ENCODE results near the gene UNKL. TPM values are rescaled to one million over a fixed set of nuclear protein-coding genes. Genes with fewer than 3 reads are reported as not detected.

The UNKL gene
- total RNA-seq, 1 donor from 2014 or later, result 13.4 TPM

GRCh38 chr16:1436731-1437355 lies 22.3 kb upstream of the UNKL start:
- DNase-seq, result no peak
- no peak overlapping the region for H3K4me3 ChIP-seq
- no peaks in the 10 kb centered on the region for H3K27me3 ChIP-seq (ENCODE audit: low read depth)
- no peaks in the 10 kb centered on the region for H3K36me3 ChIP-seq
- TF ChIP-seq CTCF (IDR thresholded peaks at IDR 0.05; ENCODE audit: borderline replicate concordance), result no peak
- peaks cover 2% of the 10 kb centered on the region for H3K4me1 ChIP-seq
- H3K27ac ChIP-seq (replicated peaks), result no peak overlapping the region
- intact Hi-C loops (cut with micrococcal nuclease), result no loop called here
- H3K9me3 ChIP-seq (replicated peaks), result no peaks in the 10 kb centered on the region

- no peak overlapping the region for H3K4me3 ChIP-seq
- peaks cover 5% of the 10 kb centered on the region for H3K4me1 ChIP-seq
- intact Hi-C loops (cut with micrococcal nuclease), result no loop called here
- H3K36me3 ChIP-seq, result no peaks in the 10 kb centered on the region
- no peaks in the 10 kb centered on the region for H3K9me3 ChIP-seq (replicated peaks)
- no peak for TF ChIP-seq CTCF (IDR thresholded peaks at IDR 0.05; ENCODE audit: borderline replicate concordance)
- H3K27ac ChIP-seq (replicated peaks), result no peak overlapping the region
- DNase-seq, result no peak
- no peaks in the 10 kb centered on the region for H3K27me3 ChIP-seq (ENCODE audit: low read depth)
Observed at GRCh38 chr16:1435921-1436697, 21.6 kb upstream of the UNKL start.

- Histone ChIP-seq H3K4me3 (no peak overlapping the region), H3K36me3 (no peaks in the 10 kb centered on the region), H3K27ac (replicated peaks) (no peak overlapping the region), H3K27me3 (ENCODE audit: low read depth) (no peaks in the 10 kb centered on the region), H3K9me3 (replicated peaks) (no peaks in the 10 kb centered on the region), H3K4me1 (peaks cover 5% of the 10 kb centered on the region)
- intact Hi-C loops (cut with micrococcal nuclease), result no loop called here
- no peak for DNase-seq
- TF ChIP-seq CTCF (IDR thresholded peaks at IDR 0.05; ENCODE audit: borderline replicate concordance), result no peak
Observed at GRCh38 chr16:1434644-1435592, 20.4 kb upstream of the UNKL start.

- Histone ChIP-seq H3K27me3 (ENCODE audit: low read depth) (no peaks in the 10 kb centered on the region), H3K36me3 (no peaks in the 10 kb centered on the region), H3K4me1 (peaks cover 6% of the 10 kb centered on the region), H3K4me3 (peak overlapping the region; percentile 62), H3K9me3 (replicated peaks) (no peaks in the 10 kb centered on the region), H3K27ac (replicated peaks) (no peak overlapping the region)
- DNase-seq, result no peak
- intact Hi-C loops (cut with micrococcal nuclease), result no loop called here
- TF ChIP-seq CTCF (IDR thresholded peaks at IDR 0.05; ENCODE audit: borderline replicate concordance), result no peak
Observed at GRCh38 chr16:1433756-1434155, 19.3 kb upstream of the UNKL start.

- Histone ChIP-seq H3K27me3 (ENCODE audit: low read depth) (no peaks in the 10 kb centered on the region), H3K9me3 (replicated peaks) (no peaks in the 10 kb centered on the region), H3K4me1 (peaks cover 11% of the 10 kb centered on the region), H3K27ac (replicated peaks) (peak overlapping the region; percentile 75), H3K36me3 (no peaks in the 10 kb centered on the region), H3K4me3 (peak overlapping the region; percentile 62)
- DNase-seq, result no peak
- TF ChIP-seq CTCF (IDR thresholded peaks at IDR 0.05; ENCODE audit: borderline replicate concordance), result no peak
- intact Hi-C loops (cut with micrococcal nuclease), result no loop called here
Observed at GRCh38 chr16:1433263-1433560, 18.7 kb upstream of the UNKL start.

Measured in left ventricle myocardium inferior (tissue), 1 donor.